HepG2 (cell line): ENCODE measurements around the gene PXYLP1. TPM values are rescaled to one million over a fixed set of nuclear protein-coding genes. Genes with fewer than 3 reads are reported as not detected.

Experiments
- ATAC-seq: fragments of 200-7000 bp; cut with Tn5 transposase; 3 replicates; pipeline ENCODE4 v1.9.1; 2020; ENCODE audit warnings: mild to moderate bottlenecking, moderate library complexity
- BruUV-seq: library from RNA; stranded (reverse); fragments of 400-500 nt; replicated peaks from 2 replicates; lab custom pipeline; 2021; lab: Mats Ljungman, UMichigan
- CTCF ChIA-PET: fragments of 300-600 bp; formaldehyde crosslinking; extraction: SDS; loops from one replicate; lab custom pipeline; 2021; ENCODE audit warnings: low total read pairs, inconsistent platforms, low intra/inter-chr PET ratio; lab: Yijun Ruan, JAX
- POLR2A ChIA-PET: fragments of 350-600 bp; sonication (Branson Sonifier 250); formaldehyde crosslinking; loops from one replicate; lab custom pipeline; 2020; ENCODE audit warnings: antibody characterized with exemption, inconsistent platforms; lab: Yijun Ruan, JAX
- DNase-seq: peaks from one replicate; pipeline ENCODE4 v3.0.0-alpha.2; 2015; ENCODE audit warnings: low spot score
- FAIRE-seq: peaks from 3 replicates; lab custom pipeline; 2011; peaks lifted over from hg19 to GRCh38; lab: Jason Lieb, UNC
- H2AFZ ChIP-seq: one replicate; pipeline ENCODE4 v1.6.1; 2011; ENCODE audit warnings: low read length, inconsistent platforms
- H3K27ac ChIP-seq: fragments of 300-600 bp; 3 replicates; pipeline ENCODE4 v1.8.0; 2011; ENCODE audit warnings: mixed run types, mild to moderate bottlenecking, mixed read lengths, low read length, inconsistent platforms; ENCODE audit not compliant: insufficient read depth; ENCODE audit errors: extremely low read length
- H3K27me3 ChIP-seq, 2 experiments: fragments of 200-600 bp in 1 of 2; 2 replicates in 1 of 2; 3 replicates in 1 of 2; pipeline versions ENCODE4 v1.6.0 to v1.8.0; 2011; ENCODE audit warnings: low read length in 2 of 2, mild to moderate bottlenecking in 2 of 2, moderate library complexity in 2 of 2, inconsistent platforms in 1 of 2; ENCODE audit not compliant: insufficient read depth in 2 of 2, control insufficient read depth in 1 of 2
- H3K36me3 ChIP-seq, 2 experiments: fragments of 200-600 bp in 1 of 2; replicated peaks in 1 of 2; 2 replicates in 1 of 2; 3 replicates in 1 of 2; pipeline versions ENCODE4 v1.5.1 to v1.8.0; 2011; ENCODE audit warnings: low read length in 2 of 2, inconsistent platforms in 1 of 2; ENCODE audit not compliant: insufficient read depth in 2 of 2, control insufficient read depth in 1 of 2
- H3K4me1 ChIP-seq: 2 replicates; pipeline ENCODE4 v1.5.1; 2012; ENCODE audit warnings: low read length, inconsistent platforms; ENCODE audit not compliant: insufficient read depth
- H3K4me2 ChIP-seq: 2 replicates; pipeline ENCODE4 v1.6.0; 2011; ENCODE audit warnings: low read depth, low read length, inconsistent platforms
- H3K4me3 ChIP-seq, 3 experiments: fragments of 200-600 bp in 1 of 3; sonication (generic), shearing (Covaris generic) in 1 of 3; replicated peaks in 1 of 3; 2 replicates each; pipeline ENCODE4 v1.5.1; 2011 to 2016; ENCODE audit warnings: low read length in 3 of 3, inconsistent platforms in 2 of 3, low read depth in 2 of 3, mild to moderate bottlenecking in 2 of 3, control low read depth in 1 of 3, mixed read lengths in 1 of 3; ENCODE audit not compliant: insufficient read depth in 1 of 3
- H3K79me2 ChIP-seq: one replicate; pipeline ENCODE4 v1.6.1; 2011; ENCODE audit warnings: low read length, inconsistent platforms; ENCODE audit not compliant: insufficient read depth
- H3K9ac ChIP-seq: 2 replicates; pipeline ENCODE4 v1.6.0; 2011; ENCODE audit warnings: mild to moderate bottlenecking, low read depth, low read length, inconsistent platforms; ENCODE audit not compliant: insufficient read depth
- H3K9me3 ChIP-seq: 2 replicates; pipeline ENCODE4 v1.5.1; 2012; ENCODE audit warnings: mild to moderate bottlenecking, low read length
- H4K20me1 ChIP-seq: 2 replicates; pipeline ENCODE4 v1.6.0; 2011; ENCODE audit warnings: inconsistent platforms, mild to moderate bottlenecking, low read length, moderate library complexity; ENCODE audit not compliant: insufficient read depth
- CHD4 ChIP-seq: fragments of 200-600 bp; sonication (generic); IDR thresholded peaks from 2 replicates; pipeline ENCODE4 v1.7.0; 2017; ENCODE audit warnings: mild to moderate bottlenecking, low read length, borderline replicate concordance
- GRHL1 ChIP-seq: sonication (generic); formaldehyde crosslinking; conservative IDR thresholded peaks from 2 replicates; pipeline ENCODE4 v1.8.0; 2022; ENCODE audit warnings: missing genetic modification reagents
- HOXD1 ChIP-seq: sonication (generic); formaldehyde crosslinking; IDR thresholded peaks from 2 replicates; pipeline ENCODE4 v1.5.0; 2020; ENCODE audit warnings: missing genetic modification reagents
- NR2F2 ChIP-seq: IDR thresholded peaks from 2 replicates; pipeline ENCODE4 v1.6.1; 2012; ENCODE audit warnings: low read depth, inconsistent platforms, borderline replicate concordance
- SRSF1 ChIP-seq: fragments of 200-400 bp; formaldehyde crosslinking; optimal IDR thresholded peaks from 2 replicates; pipeline ENCODE3; 2017; ENCODE audit warnings: mild to moderate bottlenecking, low read depth, low read length, moderate library complexity
- TEAD3 ChIP-seq: optimal IDR thresholded peaks from 2 replicates; pipeline ENCODE3; 2016; ENCODE audit warnings: borderline replicate concordance
- ZKSCAN8 ChIP-seq: IDR thresholded peaks from 2 replicates; pipeline ENCODE4 v1.6.1; 2016; ENCODE audit warnings: borderline replicate concordance, missing genetic modification reagents, missing compliant biosample characterization
- ZNF414 ChIP-seq: sonication (generic); formaldehyde crosslinking; IDR thresholded peaks from 2 replicates; pipeline ENCODE4 v1.5.0; 2020; ENCODE audit warnings: missing genetic modification reagents
- ZNF598 ChIP-seq: sonication (generic); formaldehyde crosslinking; IDR thresholded peaks from 2 replicates; pipeline ENCODE4 v1.5.1; 2020; ENCODE audit warnings: mild to moderate bottlenecking, missing genetic modification reagents, borderline replicate concordance
- ZNF646 ChIP-seq: sonication (generic); formaldehyde crosslinking; IDR thresholded peaks from 2 replicates; pipeline ENCODE4 v1.9.0; 2021; ENCODE audit warnings: mild to moderate bottlenecking, missing genetic modification reagents
- ZNF670 ChIP-seq: sonication (generic); formaldehyde crosslinking; IDR thresholded peaks from 2 replicates; pipeline ENCODE4 v1.8.0; 2022; ENCODE audit warnings: mild to moderate bottlenecking, missing genetic modification reagents, borderline replicate concordance
- ZNF7 ChIP-seq: IDR thresholded peaks from 2 replicates; pipeline ENCODE4 v1.6.1; 2016; ENCODE audit warnings: missing biosample characterization, missing genetic modification reagents
- ZNF709 ChIP-seq: sonication (generic); formaldehyde crosslinking; IDR thresholded peaks from 2 replicates; pipeline ENCODE4 v1.5.0; 2020; ENCODE audit warnings: mild to moderate bottlenecking, missing genetic modification reagents
- ZNF710 ChIP-seq: sonication (generic); formaldehyde crosslinking; IDR thresholded peaks from 2 replicates; pipeline ENCODE4 v1.5.0; 2020; ENCODE audit warnings: mild to moderate bottlenecking, missing genetic modification reagents, borderline replicate concordance
- WGBS: methylation state at CpG from one replicate; pipeline ENCODE4 v1.1.6; 2017; ENCODE audit warnings: low lambda C conversion rate; 5-methylcytosine and 5-hydroxymethylcytosine counted together
- in situ Hi-C: cut with HindIII; loops from 2 replicates; pipeline ENCODE4 v1.10.0; 2017; ENCODE audit warnings: low pct_unique_long_range_greater_than_20kb; ENCODE audit not compliant: extremely low pct_ligation_motif_present
- intact Hi-C: fragments of 100-400 bp; cut with micrococcal nuclease; formaldehyde crosslinking; loops from one replicate; pipeline ENCODE4 v1.10.0; 2022; ENCODE audit not compliant: unreplicated experiment
- polyA plus RNA-seq, 8 experiments: library from polyadenylated mRNA; depleted of rRNA in 3 of 8; stranded (reverse) in 7 of 8; unstranded in 1 of 8; fragments of >200 nt; fragmentation: Illumina TruSeq in 4 of 8; extraction: Trizol in 4 of 8; gene quantifications; 2 replicates each; pipeline versions ENCODE4 v1.2.1 to v1.2.3, GENCODE V29; 2011 to 2016; ENCODE audit warnings: low read depth in 4 of 8, missing spikeins in 1 of 8, mixed read lengths in 1 of 8; ENCODE audit not compliant: insufficient read depth in 1 of 8
- total RNA-seq, 5 experiments: library from RNA; depleted of rRNA; stranded (reverse); fragments of >200 nt; fragmentation: Illumina TruSeq; extraction: Trizol; gene quantifications; 2 replicates each; pipeline ENCODE4 v1.2.3, GENCODE V29; 2016; ENCODE audit warnings: low read depth in 1 of 5

Gene PXYLP1
- total and polyA plus RNA-seq, 2 of the 13 experiments (the other 11 are each of a cell fraction or from before 2014, with no cell fraction given) = 4.9 to 8.1 TPM

- WGBS = 94% methylated on average over 11 of the region's 11 CpGs
- in situ Hi-C loops (no loop called here), intact Hi-C loops (no loop called here)
- H3K79me2 ChIP-seq = no peaks in the 10 kb centered on the region
- ATAC-seq (no peak), DNase-seq (no peak), FAIRE-seq (no peak)
- H3K27me3 ChIP-seq = no peaks in the 10 kb centered on the region
- H3K27ac ChIP-seq = no peak overlapping the region
- BruUV-seq = no TSS peak
- ChIA-PET POLR2A (no interaction called here), CTCF (no interaction called here)
- no peaks in the 10 kb centered on the region for H4K20me1 ChIP-seq
- no peaks in the 10 kb centered on the region for H3K36me3 ChIP-seq
- no peak overlapping the region for H3K9ac ChIP-seq
- peaks cover 28% of the 10 kb centered on the region for H3K4me1 ChIP-seq
- no peaks in the 10 kb centered on the region for H3K9me3 ChIP-seq
- H3K4me2 ChIP-seq = no peak overlapping the region
- no peak overlapping the region for H3K4me3 ChIP-seq
- no peak overlapping the region for H2AFZ ChIP-seq
- no peak for TF ChIP-seq ZNF709
- TF ChIP-seq SRSF1 = no peak
- no peak for TF ChIP-seq HOXD1 (CRISPR knock-in tag)
- no peak for TF ChIP-seq GRHL1 (CRISPR knock-in tag)
- no peak for TF ChIP-seq ZNF598 (CRISPR knock-in tag)
- TF ChIP-seq NR2F2 = no peak
- no peak for TF ChIP-seq ZNF7 (CRISPR knock-in tag)
- TF ChIP-seq CHD4 = no peak
- no peak for TF ChIP-seq TEAD3 (CRISPR knock-in tag)
- no peak for TF ChIP-seq ZNF414 (CRISPR knock-in tag)
- TF ChIP-seq ZNF646 (CRISPR knock-in tag) = no peak
- no peak for TF ChIP-seq ZKSCAN8
- TF ChIP-seq ZNF670 (CRISPR knock-in tag) = no peak
- no peak for TF ChIP-seq ZNF710
These were observed 11.7 kb downstream of the PXYLP1 start for GRCh38 chr3:141243271-141243707.
